Neural cell (in vitro differentiated cells): Measurements from ENCODE around the gene FAM98C. TPM values are rescaled to one million over a fixed set of nuclear protein-coding genes. Genes with fewer than 3 reads are reported as not detected.

Source experiments
- H2AFZ ChIP-seq: fragments of 200-600, 300-800 bp; sonication (generic), shearing (Covaris generic); 2 replicates; pipeline ENCODE4 v1.6.0; 2014; ENCODE audit warnings: low read depth, mild to moderate bottlenecking, antibody characterized with exemption, low read length, moderate library complexity
- H3F3A ChIP-seq: fragments of 200-600 bp; shearing (Covaris generic); 2 replicates; pipeline ENCODE4 v1.6.1; 2016; ENCODE audit warnings: mild to moderate bottlenecking, moderate library complexity, mixed read lengths, antibody characterized with exemption, low read length; ENCODE audit not compliant: insufficient read depth, poor library complexity, severe bottlenecking
- H3K27ac ChIP-seq: fragments of 200-600, 300-800 bp; sonication (generic), shearing (Covaris generic); 2 replicates; pipeline ENCODE4 v1.5.1; 2014; ENCODE audit warnings: mild to moderate bottlenecking, low read length, moderate library complexity
- H3K27me3 ChIP-seq: fragments of 300-800, 200-600 bp; sonication (generic), shearing (Covaris generic); 2 replicates; pipeline ENCODE4 v1.6.0; 2014; ENCODE audit warnings: mild to moderate bottlenecking, low read depth, low read length, moderate library complexity; ENCODE audit not compliant: insufficient read depth
- H3K36me3 ChIP-seq: fragments of 300-800, 200-600 bp; sonication (generic), shearing (Covaris generic); 2 replicates; pipeline ENCODE4 v1.5.1; 2014; ENCODE audit warnings: mild to moderate bottlenecking, antibody characterized with exemption, low read length, moderate library complexity; ENCODE audit not compliant: insufficient read depth
- H3K4me2 ChIP-seq: fragments of 300-800, 200-600 bp; sonication (generic), shearing (Covaris generic); 2 replicates; pipeline ENCODE4 v1.6.0; 2014; ENCODE audit warnings: mild to moderate bottlenecking, low read length
- H3K4me3 ChIP-seq: fragments of 300-800, 200-600 bp; sonication (generic), shearing (Covaris generic); 2 replicates; pipeline ENCODE4 v1.5.1; 2014; ENCODE audit warnings: mild to moderate bottlenecking, low read length, moderate library complexity
- H3K79me2 ChIP-seq: fragments of 200-600 bp; shearing (Covaris generic); replicated peaks from 2 replicates; pipeline ENCODE4 v1.6.0; 2014; ENCODE audit warnings: mild to moderate bottlenecking, low read length, moderate library complexity; ENCODE audit not compliant: insufficient read depth
- H3K9ac ChIP-seq: fragments of 300-800, 200-600 bp; sonication (generic), shearing (Covaris generic); 2 replicates; pipeline ENCODE4 v1.6.1; 2016; ENCODE audit warnings: mild to moderate bottlenecking, low read length, mixed read lengths
- H3K9me2 ChIP-seq: fragments of 200-600 bp; shearing (Covaris generic); 2 replicates; pipeline ENCODE4 v1.6.1; 2016; ENCODE audit warnings: mild to moderate bottlenecking, low read length, mixed read lengths; ENCODE audit not compliant: insufficient read depth
- H3K9me3 ChIP-seq: fragments of 200-600, 300-800 bp; sonication (generic), shearing (Covaris generic); 2 replicates; pipeline ENCODE4 v1.6.1; 2016; ENCODE audit warnings: mild to moderate bottlenecking, mixed run types, low read length, moderate library complexity, mixed read lengths
- H4K20me1 ChIP-seq: fragments of 200-600 bp; shearing (Covaris generic); 2 replicates; pipeline ENCODE4 v1.6.1; 2016; ENCODE audit warnings: mild to moderate bottlenecking, mixed run types; ENCODE audit not compliant: insufficient read depth
- EP300 ChIP-seq: fragments of 450-650 bp; conservative IDR thresholded peaks from 2 replicates; pipeline ENCODE4 v1.6.1; 2014; ENCODE audit warnings: antibody characterized with exemption, mild to moderate bottlenecking, moderate library complexity; ENCODE audit not compliant: poor library complexity, severe bottlenecking
- EZH2 ChIP-seq: fragments of 200-600, 300-800 bp; shearing (Covaris generic), sonication (generic); IDR thresholded peaks from 2 replicates; pipeline ENCODE4 v1.6.1; 2014; ENCODE audit warnings: antibody characterized with exemption, low read length, borderline replicate concordance, mild to moderate bottlenecking; ENCODE audit not compliant: insufficient read depth, poor library complexity, severe bottlenecking
- MXI1 ChIP-seq: fragments of 450-650 bp; conservative IDR thresholded peaks from 2 replicates; pipeline ENCODE4 v1.6.1; 2014; ENCODE audit warnings: antibody characterized with exemption, mild to moderate bottlenecking; ENCODE audit not compliant: poor library complexity, severe bottlenecking
- POLR2AphosphoS5 ChIP-seq: IDR thresholded peaks from 2 replicates; pipeline ENCODE4 v1.6.1; 2012
- RAD21 ChIP-seq: fragments of 450-650 bp; conservative IDR thresholded peaks from 2 replicates; pipeline ENCODE4 v1.6.1; 2014; ENCODE audit warnings: antibody characterized with exemption, mild to moderate bottlenecking, moderate library complexity
- SMC3 ChIP-seq: fragments of 450-650 bp; conservative IDR thresholded peaks from 2 replicates; pipeline ENCODE4 v1.6.1; 2014; ENCODE audit warnings: antibody characterized with exemption, mild to moderate bottlenecking, moderate library complexity; ENCODE audit not compliant: poor library complexity
- TAF1 ChIP-seq: IDR thresholded peaks from 2 replicates; pipeline ENCODE4 v1.6.1; 2012; ENCODE audit warnings: low read depth
- polyA plus RNA-seq: library from polyadenylated mRNA; depleted of rRNA; stranded (reverse); fragments of >200 nt; gene quantifications from 2 replicates; pipeline ENCODE4 v1.2.3, GENCODE V29; 2014
- TF ChIP-seq, protein P1 (sequence below): IDR thresholded peaks from 2 replicates; pipeline ENCODE4 v1.6.1; 2012; ENCODE audit warnings: borderline replicate concordance
- TF ChIP-seq, protein P2 (sequence below): fragments of 450-650 bp; IDR thresholded peaks from 2 replicates; pipeline ENCODE4 v1.5.1; 2014; ENCODE audit warnings: antibody characterized with exemption, mild to moderate bottlenecking, moderate library complexity; ENCODE audit not compliant: poor library complexity, severe bottlenecking

Gene FAM98C
- polyA plus RNA-seq, 1 donor from 2014 or later = 79.3 TPM

GRCh38 chr19:38385057-38385803, 17.7 kb upstream of the FAM98C start:
- TF ChIP-seq TAF1 = no peak
- no peak for TF ChIP-seq POLR2AphosphoS5
- no peak for TF ChIP-seq EZH2
- no peak for TF ChIP-seq EP300
- TF ChIP-seq, protein P1, sequence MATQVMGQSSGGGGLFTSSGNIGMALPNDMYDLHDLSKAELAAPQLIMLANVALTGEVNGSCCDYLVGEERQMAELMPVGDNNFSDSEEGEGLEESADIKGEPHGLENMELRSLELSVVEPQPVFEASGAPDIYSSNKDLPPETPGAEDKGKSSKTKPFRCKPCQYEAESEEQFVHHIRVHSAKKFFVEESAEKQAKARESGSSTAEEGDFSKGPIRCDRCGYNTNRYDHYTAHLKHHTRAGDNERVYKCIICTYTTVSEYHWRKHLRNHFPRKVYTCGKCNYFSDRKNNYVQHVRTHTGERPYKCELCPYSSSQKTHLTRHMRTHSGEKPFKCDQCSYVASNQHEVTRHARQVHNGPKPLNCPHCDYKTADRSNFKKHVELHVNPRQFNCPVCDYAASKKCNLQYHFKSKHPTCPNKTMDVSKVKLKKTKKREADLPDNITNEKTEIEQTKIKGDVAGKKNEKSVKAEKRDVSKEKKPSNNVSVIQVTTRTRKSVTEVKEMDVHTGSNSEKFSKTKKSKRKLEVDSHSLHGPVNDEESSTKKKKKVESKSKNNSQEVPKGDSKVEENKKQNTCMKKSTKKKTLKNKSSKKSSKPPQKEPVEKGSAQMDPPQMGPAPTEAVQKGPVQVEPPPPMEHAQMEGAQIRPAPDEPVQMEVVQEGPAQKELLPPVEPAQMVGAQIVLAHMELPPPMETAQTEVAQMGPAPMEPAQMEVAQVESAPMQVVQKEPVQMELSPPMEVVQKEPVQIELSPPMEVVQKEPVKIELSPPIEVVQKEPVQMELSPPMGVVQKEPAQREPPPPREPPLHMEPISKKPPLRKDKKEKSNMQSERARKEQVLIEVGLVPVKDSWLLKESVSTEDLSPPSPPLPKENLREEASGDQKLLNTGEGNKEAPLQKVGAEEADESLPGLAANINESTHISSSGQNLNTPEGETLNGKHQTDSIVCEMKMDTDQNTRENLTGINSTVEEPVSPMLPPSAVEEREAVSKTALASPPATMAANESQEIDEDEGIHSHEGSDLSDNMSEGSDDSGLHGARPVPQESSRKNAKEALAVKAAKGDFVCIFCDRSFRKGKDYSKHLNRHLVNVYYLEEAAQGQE = no peak
- TF ChIP-seq RAD21 = no peak
- no peak for TF ChIP-seq MXI1
- H3K27me3 ChIP-seq = no peaks in the 10 kb centered on the region
- no peaks in the 10 kb centered on the region for H4K20me1 ChIP-seq
- no peak overlapping the region for H3K4me3 ChIP-seq
- no peak overlapping the region for H3K27ac ChIP-seq
- no peak overlapping the region for H3K4me2 ChIP-seq
- no peaks in the 10 kb centered on the region for H3K9me3 ChIP-seq
- no peaks in the 10 kb centered on the region for H3K9me2 ChIP-seq
- H3K79me2 ChIP-seq = peaks cover 13% of the 10 kb centered on the region
- no peak overlapping the region for H3K9ac ChIP-seq
- no peak overlapping the region for H2AFZ ChIP-seq
- H3K36me3 ChIP-seq = no peaks in the 10 kb centered on the region
- H3F3A ChIP-seq = no peaks in the 10 kb centered on the region

- no peaks in the 10 kb centered on the region for H3K9me3 ChIP-seq
- no peaks in the 10 kb centered on the region for H3K9me2 ChIP-seq
- H3F3A ChIP-seq = no peaks in the 10 kb centered on the region
- H3K4me2 ChIP-seq = no peak overlapping the region
- no peak overlapping the region for H2AFZ ChIP-seq
- no peak overlapping the region for H3K4me3 ChIP-seq
- no peak for TF ChIP-seq POLR2AphosphoS5
- TF ChIP-seq RAD21 = no peak
- TF ChIP-seq, protein P2, sequence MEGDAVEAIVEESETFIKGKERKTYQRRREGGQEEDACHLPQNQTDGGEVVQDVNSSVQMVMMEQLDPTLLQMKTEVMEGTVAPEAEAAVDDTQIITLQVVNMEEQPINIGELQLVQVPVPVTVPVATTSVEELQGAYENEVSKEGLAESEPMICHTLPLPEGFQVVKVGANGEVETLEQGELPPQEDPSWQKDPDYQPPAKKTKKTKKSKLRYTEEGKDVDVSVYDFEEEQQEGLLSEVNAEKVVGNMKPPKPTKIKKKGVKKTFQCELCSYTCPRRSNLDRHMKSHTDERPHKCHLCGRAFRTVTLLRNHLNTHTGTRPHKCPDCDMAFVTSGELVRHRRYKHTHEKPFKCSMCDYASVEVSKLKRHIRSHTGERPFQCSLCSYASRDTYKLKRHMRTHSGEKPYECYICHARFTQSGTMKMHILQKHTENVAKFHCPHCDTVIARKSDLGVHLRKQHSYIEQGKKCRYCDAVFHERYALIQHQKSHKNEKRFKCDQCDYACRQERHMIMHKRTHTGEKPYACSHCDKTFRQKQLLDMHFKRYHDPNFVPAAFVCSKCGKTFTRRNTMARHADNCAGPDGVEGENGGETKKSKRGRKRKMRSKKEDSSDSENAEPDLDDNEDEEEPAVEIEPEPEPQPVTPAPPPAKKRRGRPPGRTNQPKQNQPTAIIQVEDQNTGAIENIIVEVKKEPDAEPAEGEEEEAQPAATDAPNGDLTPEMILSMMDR = no peak
- no peak for TF ChIP-seq SMC3
- TF ChIP-seq EP300 = no peak
- TF ChIP-seq TAF1 = no peak
- TF ChIP-seq, protein P1 = no peak
- TF ChIP-seq MXI1 = no peak
- no peak for TF ChIP-seq EZH2
- H3K36me3 ChIP-seq = no peaks in the 10 kb centered on the region
- no peak overlapping the region for H3K27ac ChIP-seq
- H3K79me2 ChIP-seq = peaks cover 14% of the 10 kb centered on the region
- H3K27me3 ChIP-seq = no peaks in the 10 kb centered on the region
- H3K9ac ChIP-seq = no peak overlapping the region
- no peaks in the 10 kb centered on the region for H4K20me1 ChIP-seq
These were observed 17.1 kb upstream of the FAM98C start for GRCh38 chr19:38385804-38386257.
